ENCODE data around the gene AGPAT3. TPM values are rescaled to one million over a fixed set of nuclear protein-coding genes. Genes with fewer than 3 reads are reported as not detected.
A peak's percentile ranks its signal among the peaks of the same experiment; 100 is the strongest.

The AGPAT3 gene
- total RNA-seq, 6 experiments from 2014 or later: 56.9 to 111 (median 95.3) TPM

DNA sequence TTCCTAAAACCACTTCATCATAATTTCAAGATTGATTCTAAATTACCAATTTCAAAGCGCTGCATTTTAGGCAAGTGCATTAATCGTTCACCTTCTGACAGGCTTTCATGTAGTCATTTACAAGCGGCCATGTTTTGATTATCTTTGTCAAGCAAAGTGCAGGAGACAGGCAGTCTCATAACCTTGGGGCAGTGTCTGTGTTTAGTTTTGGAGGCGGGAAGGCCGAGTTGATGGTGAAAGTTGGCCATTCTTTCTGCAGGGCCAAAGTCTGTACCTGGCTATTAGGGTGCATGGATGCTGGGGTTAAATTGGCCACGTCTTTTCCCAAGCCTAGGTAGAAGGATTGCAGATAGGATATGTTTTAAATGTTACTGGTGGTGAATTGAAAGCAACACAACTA is 2.9 kb downstream of the AGPAT3 start:
- ATAC-seq: peak; percentile 10 to 41 (median 39)
- no peaks in the 10 kb centered on the region for H3K9me3 ChIP-seq
- peak overlapping the region; percentile 77 to 89 (median 89) for H3K27ac ChIP-seq
- peaks cover 0 to 37% (median 14%) of the 10 kb centered on the region in 4 donors for H3K4me1 ChIP-seq
- no peak for TF ChIP-seq POLR2A (IDR thresholded peaks at IDR 0.05)
- TF ChIP-seq, protein P1, sequence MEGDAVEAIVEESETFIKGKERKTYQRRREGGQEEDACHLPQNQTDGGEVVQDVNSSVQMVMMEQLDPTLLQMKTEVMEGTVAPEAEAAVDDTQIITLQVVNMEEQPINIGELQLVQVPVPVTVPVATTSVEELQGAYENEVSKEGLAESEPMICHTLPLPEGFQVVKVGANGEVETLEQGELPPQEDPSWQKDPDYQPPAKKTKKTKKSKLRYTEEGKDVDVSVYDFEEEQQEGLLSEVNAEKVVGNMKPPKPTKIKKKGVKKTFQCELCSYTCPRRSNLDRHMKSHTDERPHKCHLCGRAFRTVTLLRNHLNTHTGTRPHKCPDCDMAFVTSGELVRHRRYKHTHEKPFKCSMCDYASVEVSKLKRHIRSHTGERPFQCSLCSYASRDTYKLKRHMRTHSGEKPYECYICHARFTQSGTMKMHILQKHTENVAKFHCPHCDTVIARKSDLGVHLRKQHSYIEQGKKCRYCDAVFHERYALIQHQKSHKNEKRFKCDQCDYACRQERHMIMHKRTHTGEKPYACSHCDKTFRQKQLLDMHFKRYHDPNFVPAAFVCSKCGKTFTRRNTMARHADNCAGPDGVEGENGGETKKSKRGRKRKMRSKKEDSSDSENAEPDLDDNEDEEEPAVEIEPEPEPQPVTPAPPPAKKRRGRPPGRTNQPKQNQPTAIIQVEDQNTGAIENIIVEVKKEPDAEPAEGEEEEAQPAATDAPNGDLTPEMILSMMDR (IDR thresholded peaks at IDR 0.05): no peak
- DNase-seq: peak in 1 of 3 donors; percentile 75
- 37% methylated on average over 6 of the region's 6 CpGs for WGBS (ENCODE audit: insufficient coverage, low coverage, low lambda C conversion rate, missing lambda C conversion rate)
- intact Hi-C loops (cut with DNase I): loop anchor here (5.0 to 10.0 kb wide), 2 partner anchors 44 to 57 kb away; no protein-coding TSS in a partner anchor
- H3K4me3 ChIP-seq: peak overlapping the region in 2 of 3 donors; percentile 68 to 85
- H3K36me3 ChIP-seq: no peaks in the 10 kb centered on the region
- H3K27me3 ChIP-seq: no peaks in the 10 kb centered on the region

GRCh38 chr21:43868461-43868860 is 3.4 kb downstream of the AGPAT3 start:
- H3K36me3 ChIP-seq: no peaks in the 10 kb centered on the region
- TF ChIP-seq, protein P1 (IDR thresholded peaks at IDR 0.05): no peak
- TF ChIP-seq POLR2A (IDR thresholded peaks at IDR 0.05): no peak
- H3K27ac ChIP-seq: peak overlapping the region in 2 of 3 donors; percentile 31 to 89
- 23% methylated on average over 6 of the region's 6 CpGs for WGBS (ENCODE audit: insufficient coverage, low coverage, low lambda C conversion rate, missing lambda C conversion rate)
- no peaks in the 10 kb centered on the region for H3K9me3 ChIP-seq
- ATAC-seq: peak in 1 of 4 donors; percentile 36
- no peaks in the 10 kb centered on the region for H3K27me3 ChIP-seq
- intact Hi-C loops (cut with DNase I): loop anchor here (5.0 to 10.0 kb wide), 2 partner anchors 44 to 56 kb away; no protein-coding TSS in a partner anchor
- peaks cover 0 to 37% (median 14%) of the 10 kb centered on the region in 4 donors for H3K4me1 ChIP-seq
- H3K4me3 ChIP-seq: peak overlapping the region in 2 of 3 donors; percentile 68 to 85
- DNase-seq: peak in 2 of 3 donors; percentile 51 to 60

GRCh38 chr21:43869486-43870325 is 4.7 kb downstream of the AGPAT3 start:
- no peak for DNase-seq
- WGBS (ENCODE audit: insufficient coverage, low coverage, low lambda C conversion rate, missing lambda C conversion rate): 85% methylated on average over 15 of the region's 21 CpGs
- TF ChIP-seq POLR2A (IDR thresholded peaks at IDR 0.05): no peak
- TF ChIP-seq, protein P1 (IDR thresholded peaks at IDR 0.05): no peak
- H3K27me3 ChIP-seq: no peaks in the 10 kb centered on the region
- no peak overlapping the region for H3K27ac ChIP-seq
- intact Hi-C loops (cut with DNase I): loop anchor here (5.0 to 10.0 kb wide), 2 partner anchors 43 to 55 kb away; no protein-coding TSS in a partner anchor
- no peaks in the 10 kb centered on the region for H3K9me3 ChIP-seq
- no peak for ATAC-seq
- H3K4me1 ChIP-seq: peaks cover 0 to 37% (median 14%) of the 10 kb centered on the region in 4 donors
- no peak overlapping the region for H3K4me3 ChIP-seq
- no peaks in the 10 kb centered on the region for H3K36me3 ChIP-seq

- no peak overlapping the region for H3K27ac ChIP-seq
- no peaks in the 10 kb centered on the region for H3K36me3 ChIP-seq
- TF ChIP-seq, protein P1 (IDR thresholded peaks at IDR 0.05): no peak
- no peak for TF ChIP-seq POLR2A (IDR thresholded peaks at IDR 0.05)
- ATAC-seq: no peak
- DNase-seq: no peak
- H3K9me3 ChIP-seq: no peaks in the 10 kb centered on the region
- no peaks in the 10 kb centered on the region for H3K27me3 ChIP-seq
- no peak overlapping the region for H3K4me3 ChIP-seq
- peaks cover 0 to 32% (median 14%) of the 10 kb centered on the region in 4 donors for H3K4me1 ChIP-seq
- intact Hi-C loops (cut with DNase I): no loop called here
- WGBS (ENCODE audit: insufficient coverage, low coverage, low lambda C conversion rate, missing lambda C conversion rate): 100% methylated on average over 3 of the region's 4 CpGs
Measured at GRCh38 chr21:43871487-43871886, 6.5 kb downstream of the AGPAT3 start.

Measured in right lobe of liver (tissue), 6 donors.